ENCODE data around the gene ATP5F1A. TPM values are rescaled to one million over a fixed set of nuclear protein-coding genes. Genes with fewer than 3 reads are reported as not detected.

The ATP5F1A gene
- total RNA-seq, 2 experiments from 2014 or later: 218 to 284 TPM

- Histone ChIP-seq H3K4me2 (ENCODE audit: low read length) (no peak overlapping the region), H3K9me2 (ENCODE audit: insufficient read depth, low read length) (no peaks in the 10 kb centered on the region), H3K4me3 (ENCODE audit: low read depth, low read length, poor library complexity, severe bottlenecking) (no peak overlapping the region), H3K27ac (ENCODE audit: low read depth, low read length, poor library complexity, severe bottlenecking) (no peak overlapping the region), H3K36me3 (ENCODE audit: insufficient read depth, low read length) (peaks cover 93% of the 10 kb centered on the region), H3K79me2 (ENCODE audit: insufficient read depth, low read depth, low read length) (no peaks in the 10 kb centered on the region), H4K20me1 (ENCODE audit: insufficient read depth, low read length) (no peaks in the 10 kb centered on the region), H3K4me1 (ENCODE audit: insufficient read depth, low read length, poor library complexity, severe bottlenecking) (no peaks in the 10 kb centered on the region), H3K9me3 (ENCODE audit: low read length) (no peaks in the 10 kb centered on the region), H2AFZ (ENCODE audit: low read length) (no peak overlapping the region)
- ChIA-PET CTCF (ENCODE audit: unreplicated experiment) (no interaction called here), POLR2A (no interaction called here)
- no TSS peak for BruUV-seq (replicated peaks)
- no peak for DNase-seq (ENCODE audit: low spot score)
- intact Hi-C loops (cut with micrococcal nuclease; ENCODE audit: unreplicated experiment): no loop called here
- TF ChIP-seq EZH2phosphoT487 (IDR thresholded peaks at IDR 0.05; ENCODE audit: borderline replicate concordance, low read depth, low read length) (no peak), CTCF (conservative IDR thresholded peaks at IDR 0.05; ENCODE audit: low read length) (no peak)
These were observed 13.7 kb downstream of the ATP5F1A start for GRCh38 chr18:46084431-46084830.

- no peak for DNase-seq (ENCODE audit: low spot score)
- no TSS peak for BruUV-seq (replicated peaks)
- Histone ChIP-seq H3K9me2 (ENCODE audit: insufficient read depth, low read length) (no peaks in the 10 kb centered on the region), H3K4me1 (ENCODE audit: insufficient read depth, low read length, poor library complexity, severe bottlenecking) (no peaks in the 10 kb centered on the region), H3K36me3 (ENCODE audit: insufficient read depth, low read length) (peaks cover 76% of the 10 kb centered on the region), H3K79me2 (ENCODE audit: insufficient read depth, low read depth, low read length) (no peaks in the 10 kb centered on the region), H3K9me3 (ENCODE audit: low read length) (no peaks in the 10 kb centered on the region), H4K20me1 (ENCODE audit: insufficient read depth, low read length) (no peaks in the 10 kb centered on the region), H2AFZ (ENCODE audit: low read length) (no peak overlapping the region), H3K4me2 (ENCODE audit: low read length) (no peak overlapping the region), H3K4me3 (ENCODE audit: low read depth, low read length, poor library complexity, severe bottlenecking) (no peak overlapping the region), H3K27ac (ENCODE audit: low read depth, low read length, poor library complexity, severe bottlenecking) (no peak overlapping the region)
- POLR2A ChIA-PET: no interaction called here
- intact Hi-C loops (cut with micrococcal nuclease; ENCODE audit: unreplicated experiment): no loop called here
- CTCF ChIA-PET (ENCODE audit: unreplicated experiment): no interaction called here
- TF ChIP-seq CTCF (conservative IDR thresholded peaks at IDR 0.05; ENCODE audit: low read length): no peak
- TF ChIP-seq EZH2phosphoT487 (IDR thresholded peaks at IDR 0.05; ENCODE audit: borderline replicate concordance, low read depth, low read length): no peak
These were observed 17.9 kb downstream of the ATP5F1A start for GRCh38 chr18:46080156-46080555.

DNA sequence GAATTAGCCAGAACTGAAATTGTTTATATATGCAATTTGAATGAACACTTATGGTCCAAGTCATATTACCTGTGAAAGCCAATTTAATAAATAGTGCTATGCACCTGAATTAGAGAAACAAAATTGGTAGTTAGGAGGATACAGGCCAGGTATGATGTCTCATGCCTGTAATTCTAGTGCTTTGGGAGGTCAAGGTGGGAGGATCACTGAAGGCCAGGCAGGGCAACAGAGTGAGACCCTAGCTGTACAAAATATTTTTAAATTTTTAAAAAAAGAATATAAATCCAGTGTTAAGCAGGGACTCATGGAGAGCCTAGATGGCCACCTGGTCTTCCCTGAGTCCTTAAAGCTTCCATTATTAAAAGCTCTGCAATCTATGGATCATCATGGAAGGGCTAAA lies 18.8 kb downstream of the ATP5F1A start:
- Histone ChIP-seq H3K9me2 (ENCODE audit: insufficient read depth, low read length) (no peaks in the 10 kb centered on the region), H3K27ac (ENCODE audit: low read depth, low read length, poor library complexity, severe bottlenecking) (no peak overlapping the region), H2AFZ (ENCODE audit: low read length) (no peak overlapping the region), H3K9me3 (ENCODE audit: low read length) (no peaks in the 10 kb centered on the region), H4K20me1 (ENCODE audit: insufficient read depth, low read length) (no peaks in the 10 kb centered on the region), H3K79me2 (ENCODE audit: insufficient read depth, low read depth, low read length) (no peaks in the 10 kb centered on the region), H3K36me3 (ENCODE audit: insufficient read depth, low read length) (peaks cover 68% of the 10 kb centered on the region), H3K4me3 (ENCODE audit: low read depth, low read length, poor library complexity, severe bottlenecking) (no peak overlapping the region), H3K4me1 (ENCODE audit: insufficient read depth, low read length, poor library complexity, severe bottlenecking) (no peaks in the 10 kb centered on the region), H3K4me2 (ENCODE audit: low read length) (no peak overlapping the region)
- ChIA-PET CTCF (ENCODE audit: unreplicated experiment) (no interaction called here), POLR2A (no interaction called here)
- TSS peak; percentile 22 for BruUV-seq (replicated peaks)
- DNase-seq (ENCODE audit: low spot score): no peak
- no peak for TF ChIP-seq EZH2phosphoT487 (IDR thresholded peaks at IDR 0.05; ENCODE audit: borderline replicate concordance, low read depth, low read length)
- no peak for TF ChIP-seq CTCF (conservative IDR thresholded peaks at IDR 0.05; ENCODE audit: low read length)
- intact Hi-C loops (cut with micrococcal nuclease; ENCODE audit: unreplicated experiment): loop anchor here (10.0 kb wide), 1 partner anchor 385 kb away; no protein-coding TSS in a partner anchor

Measured in OCI-LY7 (cell line).